ENCODE results near the gene MARVELD1.
"Not testable (repeated sequence)": the region's sequence is repeated elsewhere in the genome, so short reads cannot be mapped to it uniquely, and the experiment has no call there.

DNA sequence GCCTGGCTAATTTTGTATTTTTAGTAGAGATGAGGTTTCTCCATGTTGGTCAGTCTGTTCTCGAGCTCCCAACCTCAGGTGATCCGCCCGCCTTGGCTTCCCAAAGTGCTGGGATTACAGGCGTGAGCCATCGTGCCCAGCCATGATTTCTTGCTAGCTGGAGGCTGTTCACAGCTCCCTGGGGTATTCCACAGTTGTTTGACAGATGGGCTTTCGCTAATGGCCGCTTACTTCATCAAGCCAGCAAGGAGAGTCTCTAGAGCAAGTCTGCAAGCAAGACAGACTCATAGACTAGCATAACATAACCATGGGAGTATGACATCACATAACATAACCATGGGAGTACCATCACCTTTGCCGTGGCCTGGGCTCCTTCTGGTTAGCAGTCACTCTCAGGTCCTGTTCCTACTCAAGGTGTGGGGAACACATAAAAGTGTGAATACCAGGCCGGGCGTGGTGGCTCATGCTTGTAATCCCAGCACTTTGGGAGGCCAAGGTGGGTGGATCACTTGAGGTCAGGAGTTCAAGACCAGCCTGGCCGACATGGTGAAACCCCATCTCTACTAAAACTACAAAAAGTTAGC lies 15.4 kb upstream of the MARVELD1 start:
- TF ChIP-seq, protein P1, sequence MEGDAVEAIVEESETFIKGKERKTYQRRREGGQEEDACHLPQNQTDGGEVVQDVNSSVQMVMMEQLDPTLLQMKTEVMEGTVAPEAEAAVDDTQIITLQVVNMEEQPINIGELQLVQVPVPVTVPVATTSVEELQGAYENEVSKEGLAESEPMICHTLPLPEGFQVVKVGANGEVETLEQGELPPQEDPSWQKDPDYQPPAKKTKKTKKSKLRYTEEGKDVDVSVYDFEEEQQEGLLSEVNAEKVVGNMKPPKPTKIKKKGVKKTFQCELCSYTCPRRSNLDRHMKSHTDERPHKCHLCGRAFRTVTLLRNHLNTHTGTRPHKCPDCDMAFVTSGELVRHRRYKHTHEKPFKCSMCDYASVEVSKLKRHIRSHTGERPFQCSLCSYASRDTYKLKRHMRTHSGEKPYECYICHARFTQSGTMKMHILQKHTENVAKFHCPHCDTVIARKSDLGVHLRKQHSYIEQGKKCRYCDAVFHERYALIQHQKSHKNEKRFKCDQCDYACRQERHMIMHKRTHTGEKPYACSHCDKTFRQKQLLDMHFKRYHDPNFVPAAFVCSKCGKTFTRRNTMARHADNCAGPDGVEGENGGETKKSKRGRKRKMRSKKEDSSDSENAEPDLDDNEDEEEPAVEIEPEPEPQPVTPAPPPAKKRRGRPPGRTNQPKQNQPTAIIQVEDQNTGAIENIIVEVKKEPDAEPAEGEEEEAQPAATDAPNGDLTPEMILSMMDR (conservative IDR thresholded peaks at IDR 0.05; ENCODE audit: low read depth, low read length): not testable (repeated sequence)
- TF ChIP-seq POLR2A (IDR thresholded peaks at IDR 0.05; ENCODE audit: low read depth, low read length); FOS (IDR thresholded peaks at IDR 0.05; ENCODE audit: low read depth, low read length); SMC3 (IDR thresholded peaks at IDR 0.05; ENCODE audit: low read depth, low read length); CHD1 (IDR thresholded peaks at IDR 0.05; ENCODE audit: low read depth, low read length); MXI1 (IDR thresholded peaks at IDR 0.05; ENCODE audit: borderline replicate concordance, low read depth, low read length); RAD21 (IDR thresholded peaks at IDR 0.05; ENCODE audit: low read length): not testable (repeated sequence)

Measured in IMR-90 (cell line).